ENCODE data around the gene FABP6. TPM values are rescaled to one million over a fixed set of nuclear protein-coding genes. Genes with fewer than 3 reads are reported as not detected.

The FABP6 gene
- total and polyA plus RNA-seq, 4 donors: not detected

- no peak overlapping the region for H3K4me3 ChIP-seq (ENCODE audit: low read depth in 1 of 3, low read length in 3 of 3)
- no peak for DNase-seq (ENCODE audit: low spot score)
- peaks cover 0 to 2% (median 0%) of the 10 kb centered on the region in 4 donors for H3K27me3 ChIP-seq (ENCODE audit: control insufficient read depth in 4 of 4, insufficient read depth in 4 of 4, low read length in 3 of 4)
- WGBS: 92% methylated on average over 14 of the region's 14 CpGs
- H3K9ac ChIP-seq (ENCODE audit: low read depth in 1 of 2, low read length in 2 of 2): no peak overlapping the region
- no peaks in the 10 kb centered on the region for H3K36me3 ChIP-seq (ENCODE audit: control insufficient read depth in 4 of 4, insufficient read depth in 3 of 4, low read depth in 1 of 4, low read length in 3 of 4)
- H3K9me3 ChIP-seq (ENCODE audit: control insufficient read depth in 4 of 4, low read length in 3 of 4): no peaks in the 10 kb centered on the region
- no peaks in the 10 kb centered on the region for H3K4me1 ChIP-seq (ENCODE audit: control insufficient read depth in 4 of 4, insufficient read depth in 4 of 4, low read length in 3 of 4)
- TF ChIP-seq CTCF (IDR thresholded peaks at IDR 0.05; ENCODE audit: low read depth, low read length, missing input control) (no peak), YY1 (IDR thresholded peaks at IDR 0.05) (no peak), ATF3 (IDR thresholded peaks at IDR 0.05) (no peak), RAD21 (IDR thresholded peaks at IDR 0.05) (no peak), GABPA (IDR thresholded peaks at IDR 0.05 in 1 of 2, conservative IDR thresholded peaks at IDR 0.05 in 1 of 2) (no peak), EGR1 (IDR thresholded peaks at IDR 0.05; ENCODE audit: low read depth in 2 of 2) (no peak), HNF4A (conservative IDR thresholded peaks at IDR 0.05) (no peak), FOXA2 (IDR thresholded peaks at IDR 0.05) (no peak)
- H3K27ac ChIP-seq (ENCODE audit: low read depth in 1 of 2, low read length in 2 of 2): no peak overlapping the region
These were observed 30.9 kb downstream of the FABP6 start for GRCh38 chr5:160260006-160260775.

GRCh38 chr5:160260881-160261815 lies 31.8 kb downstream of the FABP6 start:
- H3K4me3 ChIP-seq (ENCODE audit: low read depth in 1 of 3, low read length in 3 of 3): no peak overlapping the region
- H3K4me1 ChIP-seq (ENCODE audit: control insufficient read depth in 4 of 4, insufficient read depth in 4 of 4, low read length in 3 of 4): no peaks in the 10 kb centered on the region
- 42% methylated on average over 22 of the region's 22 CpGs for WGBS
- no peaks in the 10 kb centered on the region for H3K9me3 ChIP-seq (ENCODE audit: control insufficient read depth in 4 of 4, low read length in 3 of 4)
- DNase-seq (ENCODE audit: low spot score): peak; percentile 78
- no peaks in the 10 kb centered on the region for H3K36me3 ChIP-seq (ENCODE audit: control insufficient read depth in 4 of 4, insufficient read depth in 3 of 4, low read depth in 1 of 4, low read length in 3 of 4)
- TF ChIP-seq YY1 (IDR thresholded peaks at IDR 0.05) (no peak), GABPA (IDR thresholded peaks at IDR 0.05 in 1 of 2, conservative IDR thresholded peaks at IDR 0.05 in 1 of 2) (no peak), JUND (IDR thresholded peaks at IDR 0.05) (no peak), SP1 (IDR thresholded peaks at IDR 0.05) (no peak), NR2F2 (IDR thresholded peaks at IDR 0.05) (no peak), TAF1 (conservative IDR thresholded peaks at IDR 0.05) (no peak), CTCF (IDR thresholded peaks at IDR 0.05; ENCODE audit: low read depth, low read length, missing input control) (no peak), FOXA2 (IDR thresholded peaks at IDR 0.05) (no peak), HNF4G (IDR thresholded peaks at IDR 0.05) (no peak), HNF4A (conservative IDR thresholded peaks at IDR 0.05) (no peak), FOXA1 (IDR thresholded peaks at IDR 0.05) (no peak)
- TF ChIP-seq, protein P1, sequence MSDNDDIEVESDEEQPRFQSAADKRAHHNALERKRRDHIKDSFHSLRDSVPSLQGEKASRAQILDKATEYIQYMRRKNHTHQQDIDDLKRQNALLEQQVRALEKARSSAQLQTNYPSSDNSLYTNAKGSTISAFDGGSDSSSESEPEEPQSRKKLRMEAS (IDR thresholded peaks at IDR 0.05): no peak
- TF ChIP-seq, protein P2, sequence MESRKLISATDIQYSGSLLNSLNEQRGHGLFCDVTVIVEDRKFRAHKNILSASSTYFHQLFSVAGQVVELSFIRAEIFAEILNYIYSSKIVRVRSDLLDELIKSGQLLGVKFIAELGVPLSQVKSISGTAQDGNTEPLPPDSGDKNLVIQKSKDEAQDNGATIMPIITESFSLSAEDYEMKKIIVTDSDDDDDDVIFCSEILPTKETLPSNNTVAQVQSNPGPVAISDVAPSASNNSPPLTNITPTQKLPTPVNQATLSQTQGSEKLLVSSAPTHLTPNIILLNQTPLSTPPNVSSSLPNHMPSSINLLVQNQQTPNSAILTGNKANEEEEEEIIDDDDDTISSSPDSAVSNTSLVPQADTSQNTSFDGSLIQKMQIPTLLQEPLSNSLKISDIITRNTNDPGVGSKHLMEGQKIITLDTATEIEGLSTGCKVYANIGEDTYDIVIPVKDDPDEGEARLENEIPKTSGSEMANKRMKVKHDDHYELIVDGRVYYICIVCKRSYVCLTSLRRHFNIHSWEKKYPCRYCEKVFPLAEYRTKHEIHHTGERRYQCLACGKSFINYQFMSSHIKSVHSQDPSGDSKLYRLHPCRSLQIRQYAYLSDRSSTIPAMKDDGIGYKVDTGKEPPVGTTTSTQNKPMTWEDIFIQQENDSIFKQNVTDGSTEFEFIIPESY (IDR thresholded peaks at IDR 0.05): no peak
- H3K27me3 ChIP-seq (ENCODE audit: control insufficient read depth in 4 of 4, insufficient read depth in 4 of 4, low read length in 3 of 4): peaks cover 0 to 2% (median 0%) of the 10 kb centered on the region in 4 donors
- H3K27ac ChIP-seq (ENCODE audit: low read depth in 1 of 2, low read length in 2 of 2): peak overlapping the region in 1 of 2 donors; percentile 41
- H3K9ac ChIP-seq (ENCODE audit: low read depth in 1 of 2, low read length in 2 of 2): no peak overlapping the region
